ENCODE data around the gene UGDH. TPM values are rescaled to one million over a fixed set of nuclear protein-coding genes. Genes with fewer than 3 reads are reported as not detected.
A peak's percentile ranks its signal among the peaks of the same experiment; 100 is the strongest.
"Not testable (repeated sequence)": the region's sequence is repeated elsewhere in the genome, so short reads cannot be mapped to it uniquely, and the experiment has no call there.

The UGDH gene
- total RNA-seq, 1 donor from 2014 or later = 47.7 TPM

- peaks cover 27% of the 10 kb centered on the region for H3K4me1 ChIP-seq
- no peak for TF ChIP-seq CTCF (IDR thresholded peaks at IDR 0.05)
- peak within 1 kb of the TSS; percentile 98 for H3K27ac ChIP-seq
- peak within 1 kb of the TSS; percentile 88 for H3K4me3 ChIP-seq
- H3K36me3 ChIP-seq = peaks cover 67% of the 10 kb centered on the region
- ATAC-seq (peak; percentile 97 to 98), DNase-seq (peak; percentile 95)
- intact Hi-C loops (cut with DNase I) = no loop called here
- no peaks in the 10 kb centered on the region for H3K27me3 ChIP-seq (ENCODE audit: low read depth)
- no peaks in the 10 kb centered on the region for H3K9me3 ChIP-seq
These were observed 68.5 kb downstream of the UGDH start, which contains the start of the genes LIAS and RPL9 for GRCh38 chr4:39458505-39459300. TSS of gene LIAS (plus strand) at chr4:39459056. CDS start at chr4:39459118, 62 bp downstream. TSS of gene RPL9 (minus strand) at chr4:39458922. CDS start at chr4:39458439, 483 bp downstream.

GRCh38 chr4:39458161-39458504 is 69.1 kb downstream of the UGDH start:
- H3K9me3 ChIP-seq; intact Hi-C loops (cut with DNase I); H3K27me3 ChIP-seq (ENCODE audit: low read depth); DNase-seq: not testable (repeated sequence)
- peak; percentile 8 to 26 for ATAC-seq
- H3K4me3 ChIP-seq = peak overlapping the region; percentile 88
- H3K4me1 ChIP-seq = peaks cover 27% of the 10 kb centered on the region
- H3K27ac ChIP-seq = peak overlapping the region; percentile 98
- peaks cover 67% of the 10 kb centered on the region for H3K36me3 ChIP-seq

- Histone ChIP-seq H3K27ac (peak overlapping the region; percentile 98), H3K36me3 (peaks cover 72% of the 10 kb centered on the region)
These were observed 70.1 kb downstream of the UGDH start for GRCh38 chr4:39456946-39457763.

GRCh38 chr4:39455486-39455885 is 71.8 kb downstream of the UGDH start:
- peaks cover 27% of the 10 kb centered on the region for H3K4me1 ChIP-seq

More at GRCh38 chr4:39456946-39457763, 70.1 kb downstream of the UGDH start:
- intact Hi-C loops (cut with DNase I) = no loop called here
- H3K27me3 ChIP-seq (ENCODE audit: low read depth) = no peaks in the 10 kb centered on the region
- H3K9me3 ChIP-seq = no peaks in the 10 kb centered on the region
- peaks cover 27% of the 10 kb centered on the region for H3K4me1 ChIP-seq
- DNase-seq (no peak), ATAC-seq (no peak)
- TF ChIP-seq CTCF (IDR thresholded peaks at IDR 0.05) = no peak
- peak overlapping the region; percentile 88 for H3K4me3 ChIP-seq

GRCh38 chr4:39453738-39454137 is 73.5 kb downstream of the UGDH start:
- no peak overlapping the region for H3K4me3 ChIP-seq
- no peak overlapping the region for H3K27ac ChIP-seq
- intact Hi-C loops (cut with DNase I) = no loop called here
- no peak for DNase-seq
- no peak for ATAC-seq
- peaks cover 86% of the 10 kb centered on the region for H3K36me3 ChIP-seq
- no peaks in the 10 kb centered on the region for H3K9me3 ChIP-seq
- H3K4me1 ChIP-seq = peaks cover 27% of the 10 kb centered on the region
- H3K27me3 ChIP-seq (ENCODE audit: low read depth) = no peaks in the 10 kb centered on the region
- TF ChIP-seq CTCF (IDR thresholded peaks at IDR 0.05) = no peak

More at GRCh38 chr4:39455486-39455885, 71.8 kb downstream of the UGDH start:
- Histone ChIP-seq H3K9me3 (no peaks in the 10 kb centered on the region), H3K27me3 (ENCODE audit: low read depth) (no peaks in the 10 kb centered on the region), H3K36me3 (peaks cover 74% of the 10 kb centered on the region), H3K4me3 (no peak overlapping the region), H3K27ac (no peak overlapping the region)
- intact Hi-C loops (cut with DNase I) = no loop called here
- no peak for ATAC-seq
- TF ChIP-seq CTCF (IDR thresholded peaks at IDR 0.05) = no peak
- no peak for DNase-seq
